PC-9 (cell line): Measurements from ENCODE around the gene SH3PXD2A. TPM values are rescaled to one million over a fixed set of nuclear protein-coding genes. Genes with fewer than 3 reads are reported as not detected.

Experiments used
- BruUV-seq: library from RNA; stranded (reverse); fragments of 400-500 nt; replicated peaks from 2 replicates; lab custom pipeline; 2021; lab: Mats Ljungman, UMichigan
- CTCF ChIA-PET: fragments of 300-600 bp; sonication (Branson Sonifier 250); formaldehyde crosslinking; loops from one replicate; lab custom pipeline; 2022; ENCODE audit warnings: antibody characterized with exemption; lab: Charles Lee
- POLR2A ChIA-PET: fragments of 300-600 bp; sonication (Branson Sonifier 250); formaldehyde crosslinking; loops from one replicate; lab custom pipeline; 2022; ENCODE audit warnings: antibody characterized with exemption; ENCODE audit not compliant: unreplicated experiment; lab: Charles Lee
- DNase-seq, 2 experiments: peaks; one replicate each; pipeline versions ENCODE4 v3.0.0 to v3.0.0-alpha.2; 2015 to 2022; ENCODE audit warnings: mixed read lengths in 1 of 2
- H2AFZ ChIP-seq: fragments of 200-600 bp; sonication (generic); 2 replicates; pipeline ENCODE4 v1.8.1; 2017; ENCODE audit warnings: antibody characterized with exemption
- H3F3A ChIP-seq: fragments of 200-600 bp; sonication (generic); 2 replicates; pipeline ENCODE4 v1.8.1; 2017; ENCODE audit warnings: antibody characterized with exemption, mild to moderate bottlenecking, low read depth; ENCODE audit not compliant: insufficient read depth
- H3K27ac ChIP-seq: fragments of 200-600 bp; sonication (generic); 2 replicates; pipeline ENCODE4 v1.6.1; 2016; ENCODE audit warnings: mixed run types
- H3K27me3 ChIP-seq: fragments of 200-600 bp; sonication (generic); 2 replicates; pipeline ENCODE4 v1.6.1; 2016; ENCODE audit warnings: low read depth, mixed run types; ENCODE audit not compliant: insufficient read depth
- H3K36me3 ChIP-seq: fragments of 200-600 bp; sonication (generic); 2 replicates; pipeline ENCODE4 v1.6.1; 2016; ENCODE audit warnings: low read depth, mixed run types
- H3K4me1 ChIP-seq: fragments of 200-600 bp; sonication (generic); replicated peaks from 2 replicates; pipeline ENCODE4 v1.6.1; 2016; ENCODE audit warnings: mixed run types; ENCODE audit not compliant: insufficient read depth
- H3K4me2 ChIP-seq: fragments of 200-600 bp; sonication (generic); 2 replicates; pipeline ENCODE4 v1.6.1; 2017; ENCODE audit warnings: mixed run types
- H3K4me3 ChIP-seq: fragments of 200-600 bp; sonication (generic); 2 replicates; pipeline ENCODE4 v1.6.1; 2016; ENCODE audit warnings: mixed run types
- H3K79me2 ChIP-seq: fragments of 200-600 bp; sonication (generic); 2 replicates; pipeline ENCODE4 v1.6.1; 2017; ENCODE audit warnings: low read depth, mixed run types
- H3K9me2 ChIP-seq: fragments of 200-600 bp; sonication (generic); 2 replicates; pipeline ENCODE4 v1.8.1; 2017; ENCODE audit warnings: mild to moderate bottlenecking; ENCODE audit not compliant: insufficient read depth
- H3K9me3 ChIP-seq: fragments of 200-600 bp; sonication (generic); 2 replicates; pipeline ENCODE4 v1.8.1; 2016; ENCODE audit warnings: low read depth; ENCODE audit not compliant: insufficient read depth
- H4K20me1 ChIP-seq: fragments of 200-600 bp; sonication (generic); 2 replicates; pipeline ENCODE4 v1.8.1; 2017; ENCODE audit not compliant: insufficient read depth
- CTCF ChIP-seq: fragments of 200-600 bp; sonication (generic); conservative IDR thresholded peaks from 2 replicates; pipeline ENCODE4 v1.6.1; 2017; ENCODE audit warnings: mixed run types, antibody characterized with exemption, mild to moderate bottlenecking, moderate library complexity
- EZH2 ChIP-seq: fragments of 200-600 bp; sonication (generic); IDR thresholded peaks from 2 replicates; pipeline ENCODE4 v1.8.0; 2017; ENCODE audit warnings: antibody characterized with exemption, low read depth
- intact Hi-C: fragments of 100-400 bp; cut with micrococcal nuclease; formaldehyde crosslinking; loops from one replicate; pipeline ENCODE4 v1.10.0; 2022; ENCODE audit not compliant: unreplicated experiment
- total RNA-seq: library from RNA; stranded (reverse); gene quantifications from 2 replicates; pipeline ENCODE4 v1.2.3, GENCODE V29; 2021

SH3PXD2A gene
- total RNA-seq, 1 experiment from 2014 or later, result 12.5 TPM

DNA sequence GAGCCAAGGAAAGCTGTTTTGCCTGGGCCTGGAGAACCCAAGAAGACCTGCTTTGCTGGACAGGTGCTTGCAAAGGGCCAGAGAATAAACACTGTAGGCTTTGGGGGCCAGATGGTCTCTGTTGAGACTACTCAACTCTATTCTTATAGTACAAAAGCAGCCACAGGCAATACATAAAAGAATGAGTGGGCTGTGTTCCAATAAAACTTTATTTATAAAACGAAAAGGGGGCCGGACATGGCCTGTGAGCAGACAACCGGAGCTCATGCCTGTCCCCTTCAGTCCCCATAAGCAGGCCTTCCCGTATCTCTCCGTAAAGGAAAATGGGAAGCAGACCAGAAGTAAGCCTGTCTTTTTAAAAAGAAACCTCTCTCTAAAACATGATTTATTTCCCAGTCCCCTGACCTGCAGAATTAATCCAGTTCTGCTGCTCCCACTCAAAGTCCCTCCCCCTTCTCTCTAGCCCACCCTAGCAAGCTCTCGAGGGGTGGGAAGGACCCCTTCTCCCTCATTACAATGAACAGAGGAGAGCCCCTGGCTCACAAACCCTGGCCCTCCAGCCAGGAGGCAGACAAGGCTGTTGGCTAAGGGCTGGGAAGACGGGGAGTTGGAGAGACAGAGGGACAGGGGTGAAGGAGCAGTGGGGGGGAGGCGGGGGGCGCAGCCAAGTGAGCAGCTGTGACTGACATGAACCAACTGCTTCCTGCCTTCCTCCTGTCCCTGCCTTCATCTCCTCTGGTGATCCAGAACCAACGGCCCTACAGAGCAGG is 184.1 kb downstream of the SH3PXD2A start:
- TF ChIP-seq CTCF, result no peak
- TF ChIP-seq EZH2, result no peak
- DNase-seq, result no peak

GRCh38 chr10:103669944-103670343 is 185.4 kb downstream of the SH3PXD2A start:
- intact Hi-C loops, result no loop called here
- BruUV-seq, result no TSS peak
- H3K9me3 ChIP-seq, result no peaks in the 10 kb centered on the region
- H3K4me1 ChIP-seq, result no peaks in the 10 kb centered on the region
- H2AFZ ChIP-seq, result no peak overlapping the region
- no peaks in the 10 kb centered on the region for H4K20me1 ChIP-seq
- no peaks in the 10 kb centered on the region for H3K27me3 ChIP-seq
- ChIA-PET POLR2A (no interaction called here), CTCF (no interaction called here)
- H3F3A ChIP-seq, result no peaks in the 10 kb centered on the region
- no peaks in the 10 kb centered on the region for H3K36me3 ChIP-seq
- H3K4me3 ChIP-seq, result no peak overlapping the region
- H3K79me2 ChIP-seq, result no peaks in the 10 kb centered on the region
- no peak for DNase-seq
- no peaks in the 10 kb centered on the region for H3K9me2 ChIP-seq
- H3K27ac ChIP-seq, result no peak overlapping the region
- H3K4me2 ChIP-seq, result no peak overlapping the region
- TF ChIP-seq EZH2, result no peak
- no peak for TF ChIP-seq CTCF

More for the DNA sequence above, 184.1 kb downstream of the SH3PXD2A start:
- H3K79me2 ChIP-seq, result no peaks in the 10 kb centered on the region
- CTCF ChIA-PET, result no interaction called here
- H3K9me2 ChIP-seq, result no peaks in the 10 kb centered on the region
- H3K9me3 ChIP-seq, result no peaks in the 10 kb centered on the region
- H3K27ac ChIP-seq, result no peak overlapping the region
- no peaks in the 10 kb centered on the region for H4K20me1 ChIP-seq
- no TSS peak for BruUV-seq
- H3F3A ChIP-seq, result no peaks in the 10 kb centered on the region
- intact Hi-C loops, result no loop called here
- no peak overlapping the region for H2AFZ ChIP-seq
- no peak overlapping the region for H3K4me3 ChIP-seq
- POLR2A ChIA-PET, result no interaction called here
- no peaks in the 10 kb centered on the region for H3K36me3 ChIP-seq
- no peak overlapping the region for H3K4me2 ChIP-seq
- no peaks in the 10 kb centered on the region for H3K4me1 ChIP-seq
- H3K27me3 ChIP-seq, result no peaks in the 10 kb centered on the region

DNA sequence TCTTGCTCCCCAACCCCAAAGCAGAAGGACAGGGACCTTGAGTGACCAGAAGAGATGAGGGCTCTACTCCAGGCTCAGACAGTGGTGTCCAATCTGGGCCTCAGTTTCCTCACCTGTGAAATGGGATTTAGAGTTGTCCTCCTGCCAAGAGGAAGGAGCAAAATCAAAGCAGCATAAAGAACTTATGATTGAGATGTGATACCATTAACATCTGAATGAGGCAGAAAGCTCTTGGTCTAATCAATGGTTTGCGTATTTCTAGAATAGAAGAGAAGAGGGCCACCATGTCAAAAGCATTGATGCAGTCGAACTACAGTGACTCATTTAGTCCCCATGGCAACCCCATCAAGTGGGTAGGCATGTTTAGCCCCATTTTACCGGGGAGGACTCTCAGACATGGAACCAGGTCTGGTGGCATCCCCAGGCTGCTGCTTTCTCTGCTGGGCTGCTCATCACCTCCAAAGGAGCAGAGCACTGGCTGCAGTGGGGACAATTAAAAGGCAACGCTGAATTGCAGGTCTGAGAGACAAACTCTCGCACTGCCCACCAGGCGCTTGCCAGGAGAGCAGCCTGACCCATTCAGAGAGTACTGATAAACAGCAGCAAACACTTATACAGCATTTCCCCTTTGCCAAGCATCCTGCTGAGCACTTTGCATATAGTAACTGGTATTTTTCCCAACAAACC is 186.0 kb downstream of the SH3PXD2A start:
- ChIA-PET POLR2A (no interaction called here), CTCF (no interaction called here)
- H3K4me2 ChIP-seq, result no peak overlapping the region
- no peaks in the 10 kb centered on the region for H3K27me3 ChIP-seq
- H2AFZ ChIP-seq, result no peak overlapping the region
- H3K4me3 ChIP-seq, result no peak overlapping the region
- intact Hi-C loops, result no loop called here
- H3K79me2 ChIP-seq, result no peaks in the 10 kb centered on the region
- no peak for TF ChIP-seq EZH2
- TF ChIP-seq CTCF, result no peak
- no peaks in the 10 kb centered on the region for H3K36me3 ChIP-seq
- H3K9me2 ChIP-seq, result no peaks in the 10 kb centered on the region
- no peak for DNase-seq
- no peaks in the 10 kb centered on the region for H3F3A ChIP-seq
- H3K27ac ChIP-seq, result no peak overlapping the region
- no TSS peak for BruUV-seq
- H4K20me1 ChIP-seq, result no peaks in the 10 kb centered on the region
- H3K4me1 ChIP-seq, result no peaks in the 10 kb centered on the region
- no peaks in the 10 kb centered on the region for H3K9me3 ChIP-seq
